Activated CD4-positive, alpha-beta T cell treated with anti-CD3 and anti-CD28 coated beads, Interleukin-2, amount 50 U/mL, for 48 hours (primary cell): ENCODE results near the gene SERINC3.

Experiments used
- DNase-seq, 2 experiments: peaks; one replicate each; pipeline ENCODE4 v3.0.0-alpha.2; 2020

Gene SERINC3

GRCh38 chr20:44461142-44461802, 60.6 kb downstream of the SERINC3 start:
- DNase-seq, result no peak

- no peak for DNase-seq
Measured at GRCh38 chr20:44460795-44461141, 61.1 kb downstream of the SERINC3 start.

- no peak for DNase-seq
Measured at GRCh38 chr20:44459271-44459670, 62.6 kb downstream of the SERINC3 start.

- no peak for DNase-seq
Measured at GRCh38 chr20:44457016-44457415, 64.9 kb downstream of the SERINC3 start.

- DNase-seq, result no peak
Measured at GRCh38 chr20:44456611-44457010, 65.3 kb downstream of the SERINC3 start.

- DNase-seq, result no peak
Measured at GRCh38 chr20:44455126-44455525, 66.7 kb downstream of the SERINC3 start.

GRCh38 chr20:44454306-44454963, 67.4 kb downstream of the SERINC3 start:
- DNase-seq, result no peak

GRCh38 chr20:44450903-44451450, 70.9 kb downstream of the SERINC3 start:
- no peak for DNase-seq

- DNase-seq, result no peak
Measured at GRCh38 chr20:44450281-44450889, 71.5 kb downstream of the SERINC3 start.

- no peak for DNase-seq
Measured at GRCh38 chr20:44449864-44450263, 72.0 kb downstream of the SERINC3 start.

GRCh38 chr20:44448753-44449546, 72.9 kb downstream of the SERINC3 start:
- peak in 1 of 2 experiments; percentile 10 for DNase-seq

GRCh38 chr20:44447827-44448419, 73.9 kb downstream of the SERINC3 start:
- no peak for DNase-seq
